Germinal center (tissue), 1 donor: ENCODE measurements around the gene NCS1.

Experiments used
- DNase-seq: peaks from one replicate; pipeline ENCODE4 v3.0.0; 2012; ENCODE audit warnings: mixed read lengths, low spot score

NCS1 gene

DNA sequence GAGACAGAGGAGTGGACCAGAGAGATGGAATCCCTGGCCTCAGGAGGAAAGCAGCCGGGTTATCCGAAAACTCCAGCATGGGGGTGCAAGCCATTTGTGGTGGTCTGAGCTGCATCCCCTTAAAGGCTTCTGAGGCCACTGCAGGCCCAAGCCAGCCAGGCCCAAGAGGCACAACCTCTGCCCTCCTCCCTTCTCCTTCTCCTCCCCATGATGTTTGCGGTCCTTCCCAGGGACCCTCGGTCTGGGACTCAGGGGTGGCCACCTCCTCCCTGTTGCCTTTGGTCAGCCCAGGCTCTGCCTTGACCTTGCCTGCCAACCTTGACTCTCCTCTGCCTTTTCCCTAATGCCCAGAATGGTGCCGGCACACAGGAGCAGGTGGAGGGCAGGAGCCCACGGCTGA lies 4.6 kb downstream of the NCS1 start:
- no peak for DNase-seq

GRCh38 chr9:130177898-130178805 lies 5.9 kb downstream of the NCS1 start:
- DNase-seq, result no peak

GRCh38 chr9:130179331-130179907 lies 7.2 kb downstream of the NCS1 start:
- no peak for DNase-seq

DNA sequence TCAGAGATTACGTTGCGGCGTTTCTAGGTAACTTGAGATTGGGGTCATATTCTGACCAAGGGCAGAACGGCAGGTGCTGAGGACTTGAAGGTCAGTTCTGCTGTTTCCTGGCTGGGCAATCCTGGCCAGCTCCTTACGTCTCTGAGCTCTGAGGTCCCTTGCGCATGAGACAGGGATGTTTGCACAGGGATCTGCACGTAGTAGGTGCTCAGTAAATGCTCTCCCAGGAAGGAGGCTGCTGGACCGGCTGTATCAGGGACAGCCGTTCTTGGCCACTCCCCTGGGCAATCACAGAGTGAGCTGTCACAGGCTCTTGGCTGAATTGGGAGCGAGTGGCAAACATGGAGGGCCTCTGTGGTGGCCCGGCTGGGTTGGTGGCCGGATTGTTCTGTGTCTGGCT lies 8.3 kb downstream of the NCS1 start:
- DNase-seq, result no peak

GRCh38 chr9:130181678-130182380 lies 9.6 kb downstream of the NCS1 start:
- no peak for DNase-seq

- DNase-seq, result no peak
Measured at GRCh38 chr9:130182381-130182909, 10.2 kb downstream of the NCS1 start.

DNA sequence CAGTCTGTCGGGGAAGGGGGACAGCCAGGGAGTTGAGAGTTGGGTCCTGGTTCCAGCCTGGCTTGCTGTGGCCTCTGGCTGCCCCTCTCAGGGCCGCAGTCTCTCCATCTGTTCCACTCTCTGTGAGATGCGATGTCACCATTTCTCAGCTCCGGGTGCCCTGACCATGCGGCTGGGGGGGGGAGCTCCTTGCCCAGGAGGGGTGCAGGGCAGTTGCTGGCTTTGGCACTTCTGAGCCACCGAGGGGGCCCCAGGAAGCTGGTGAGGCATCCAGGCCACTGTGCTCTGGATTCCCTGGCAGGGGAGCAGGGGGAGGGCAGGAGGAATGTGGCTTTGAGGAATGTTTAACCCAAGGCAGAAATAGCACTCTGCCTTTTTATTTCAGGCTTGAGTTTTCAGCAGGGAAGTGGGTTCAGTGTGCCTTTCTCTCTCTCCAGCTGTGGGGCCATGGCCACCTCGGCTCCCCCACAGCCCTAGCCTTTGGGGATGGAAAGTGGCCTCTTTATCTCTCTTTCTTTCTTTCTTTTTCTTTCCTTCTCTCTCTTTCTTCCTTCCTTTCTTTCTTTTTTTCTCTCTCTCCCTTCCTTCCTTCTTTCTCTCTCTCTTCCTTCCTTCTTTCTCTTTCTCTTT lies 11.0 kb downstream of the NCS1 start:
- DNase-seq, result no peak

DNA sequence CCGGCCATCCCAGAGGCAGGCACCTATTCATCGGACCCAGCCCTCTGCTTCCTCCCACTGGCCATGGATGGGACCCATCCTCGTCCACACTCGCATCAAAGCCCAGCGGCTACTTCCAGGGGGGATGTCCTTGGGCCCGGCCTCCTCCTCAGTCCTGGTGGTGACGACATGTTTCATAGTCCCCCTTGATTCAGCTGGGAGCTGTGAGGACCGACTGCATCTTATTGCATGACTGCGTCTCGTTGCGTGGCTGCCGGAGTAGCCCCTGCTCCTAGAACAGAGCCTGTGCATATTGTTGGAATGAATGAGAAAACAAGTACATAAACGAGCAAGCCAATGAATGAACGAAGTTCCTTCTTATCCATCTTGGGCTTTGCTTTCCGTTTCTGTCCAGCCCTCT lies 12.8 kb downstream of the NCS1 start:
- no peak for DNase-seq

DNA sequence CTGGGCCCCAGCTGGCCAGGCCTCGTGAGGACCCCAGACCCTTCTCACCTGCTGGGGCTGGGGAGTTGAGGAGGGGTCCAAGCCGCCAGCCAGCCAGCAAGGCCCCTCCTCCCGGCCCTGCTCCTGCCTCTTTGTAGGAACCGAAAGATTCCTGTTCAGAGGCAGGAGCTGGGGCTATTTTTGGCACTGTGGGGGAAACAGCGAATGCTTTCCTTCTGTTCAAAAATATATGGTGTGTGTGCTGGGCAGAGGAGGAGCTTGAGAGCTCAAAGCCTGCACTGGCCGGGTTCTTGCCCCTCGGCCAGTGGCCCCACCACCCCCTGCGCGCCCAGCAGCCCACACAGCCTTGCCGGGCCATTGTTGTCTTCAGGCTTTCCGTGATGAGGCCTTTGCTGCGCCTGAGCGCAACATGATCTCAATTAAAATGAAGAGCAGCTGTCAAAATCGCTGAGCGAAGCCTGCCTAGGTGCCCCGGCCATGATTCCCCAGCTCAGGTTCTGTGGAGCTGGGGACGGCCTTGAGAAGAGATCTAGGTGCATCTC lies 13.4 kb downstream of the NCS1 start:
- DNase-seq, result no peak

DNA sequence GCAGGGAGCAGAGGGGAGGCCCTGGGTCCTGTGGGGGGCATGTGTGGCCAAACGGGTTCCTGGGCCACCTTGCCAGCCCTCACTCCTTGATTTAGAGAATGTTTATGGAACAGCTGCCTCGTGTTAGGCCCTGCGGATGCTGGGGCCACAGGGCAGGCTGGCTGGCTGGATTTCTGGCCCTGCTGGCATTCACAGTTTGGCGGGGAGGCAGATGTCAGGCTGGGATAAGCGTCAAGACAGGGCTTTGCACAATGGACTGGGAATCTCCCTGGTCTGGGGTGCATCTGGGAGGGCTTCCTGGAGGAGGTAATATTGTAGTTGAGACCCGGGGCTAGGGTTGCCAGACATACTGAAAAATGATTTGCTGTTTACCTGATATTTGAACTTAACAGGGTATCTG lies 13.8 kb downstream of the NCS1 start:
- DNase-seq, result no peak

DNA sequence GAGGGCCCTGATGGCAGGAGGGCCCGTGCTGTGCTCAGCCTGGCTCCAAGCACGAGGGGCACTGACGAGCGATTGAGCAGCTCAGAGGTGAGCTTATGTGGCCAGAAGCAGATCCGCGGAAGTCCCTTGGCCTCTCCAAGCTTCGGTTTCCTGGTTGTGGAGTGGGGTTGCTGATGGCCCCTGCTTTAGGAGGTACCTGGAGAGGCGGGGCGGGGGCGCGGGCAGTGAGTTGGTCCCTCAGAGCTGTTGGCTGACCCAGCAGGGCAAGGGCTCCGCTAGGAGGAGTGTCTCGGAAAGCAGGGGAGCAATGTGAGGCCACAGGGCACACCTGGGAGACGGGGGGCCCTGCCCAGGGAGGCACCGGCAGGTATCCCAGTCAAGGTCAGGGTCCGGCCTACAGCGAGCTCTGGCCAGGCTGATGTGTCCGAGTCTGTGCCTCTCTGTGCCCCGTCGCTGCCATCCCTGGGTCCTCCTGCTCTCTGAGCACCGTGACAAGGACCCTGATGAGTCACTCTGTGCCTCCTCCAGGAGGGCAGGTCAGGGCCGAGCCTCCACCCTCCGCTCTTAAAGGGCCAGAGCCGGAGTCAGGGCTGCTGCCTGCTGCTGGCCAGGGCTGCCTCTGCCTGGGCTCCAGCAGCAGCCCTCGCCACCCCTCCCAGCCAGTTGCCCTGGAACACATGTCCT lies 14.8 kb downstream of the NCS1 start:
- DNase-seq, result no peak

GRCh38 chr9:130187523-130187846 lies 15.3 kb downstream of the NCS1 start:
- no peak for DNase-seq

GRCh38 chr9:130188860-130189481 lies 16.8 kb downstream of the NCS1 start:
- DNase-seq, result no peak

- DNase-seq, result no peak
Measured at GRCh38 chr9:130189840-130190239, 17.6 kb downstream of the NCS1 start.

DNA sequence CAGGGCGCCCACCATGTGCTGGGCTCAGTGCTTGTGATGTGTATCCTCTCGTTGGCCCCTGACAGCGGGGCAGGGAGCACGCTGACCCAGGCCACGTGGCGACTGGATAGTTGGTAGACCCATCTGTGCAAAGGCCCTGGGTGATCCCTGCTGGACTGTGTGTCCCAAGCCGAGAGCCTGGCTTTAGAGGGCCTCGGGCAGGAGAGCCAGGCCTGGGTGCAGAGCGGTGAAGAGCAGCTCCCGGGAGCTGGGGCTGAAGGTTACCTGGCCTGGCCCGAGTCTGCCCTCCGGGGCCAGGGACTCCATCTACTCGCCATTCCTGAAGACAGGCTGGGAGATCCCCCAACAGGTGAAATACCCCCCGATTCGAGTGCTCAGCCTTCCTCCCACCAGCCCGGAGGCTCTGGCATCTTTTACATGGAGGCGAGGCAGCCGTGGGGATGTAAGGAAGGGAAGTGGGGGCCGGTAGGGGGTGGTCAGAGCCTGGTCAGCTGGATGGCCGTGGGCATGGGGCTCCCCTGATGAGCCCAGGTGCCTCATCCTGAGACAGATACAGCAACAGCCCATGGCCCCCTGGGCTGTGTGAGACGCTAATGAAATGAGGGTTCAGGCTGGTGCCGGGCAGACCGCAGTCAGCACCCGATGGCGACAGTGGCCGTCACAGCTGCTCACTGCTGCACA lies 19.0 kb downstream of the NCS1 start:
- no peak for DNase-seq

DNA sequence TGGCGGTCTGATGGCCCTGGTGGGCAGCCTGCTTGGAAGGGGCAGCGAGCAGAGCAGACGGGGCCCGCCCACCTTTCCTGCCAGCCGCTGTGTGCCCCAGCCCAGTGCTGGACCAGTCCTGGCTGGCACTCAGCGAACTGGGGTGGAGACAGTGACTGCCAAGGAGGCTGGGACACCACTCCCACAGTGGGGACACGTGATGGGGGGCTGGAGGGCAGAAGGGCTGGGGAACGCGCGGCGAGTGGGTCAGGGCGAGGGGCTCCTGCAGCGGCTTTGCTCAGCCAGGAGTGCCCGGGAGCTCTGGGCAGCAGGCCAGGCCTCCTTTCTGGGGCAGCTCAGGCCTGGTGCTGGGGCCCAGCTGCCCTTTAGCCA lies 19.5 kb downstream of the NCS1 start:
- no peak for DNase-seq

DNA sequence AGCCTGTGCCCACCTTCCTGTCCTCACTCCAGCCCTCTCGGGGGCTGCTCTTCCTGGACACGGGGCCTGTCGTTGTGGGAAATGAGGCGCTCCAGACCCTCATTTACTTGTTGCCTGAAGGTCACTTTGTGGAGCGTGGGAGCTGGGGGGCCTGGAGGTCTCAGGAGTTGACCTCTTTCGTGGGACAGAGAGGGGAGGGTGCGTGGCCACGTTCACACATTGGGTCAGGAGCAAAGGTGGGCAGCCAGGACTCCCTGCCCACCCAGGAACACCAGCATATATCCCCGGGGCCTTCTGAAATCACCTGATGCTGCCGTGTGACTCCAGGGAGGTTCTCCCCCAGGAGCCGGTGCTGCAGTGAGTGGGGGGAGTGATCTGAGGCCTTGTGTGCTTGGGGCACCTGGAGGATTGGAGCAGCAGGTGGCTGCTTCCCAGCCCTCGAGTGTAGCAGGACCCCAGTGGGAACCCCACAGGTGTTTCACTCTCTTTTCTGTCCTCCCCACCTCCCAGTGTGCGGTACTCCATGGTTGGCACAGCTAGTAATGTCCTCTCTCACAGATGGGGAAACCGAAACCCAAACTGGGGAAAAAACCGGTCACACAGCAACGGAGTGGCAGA lies 20.3 kb downstream of the NCS1 start:
- DNase-seq, result no peak

- DNase-seq, result no peak
Measured at GRCh38 chr9:130193103-130193502, 20.9 kb downstream of the NCS1 start.

GRCh38 chr9:130193531-130194377 lies 21.6 kb downstream of the NCS1 start:
- no peak for DNase-seq
